Measurements from ENCODE around the gene GPM6B. TPM values are rescaled to one million over a fixed set of nuclear protein-coding genes. Genes with fewer than 3 reads are reported as not detected.

GPM6B gene
- total RNA-seq, 2 experiments from 2014 or later: not detected

DNA sequence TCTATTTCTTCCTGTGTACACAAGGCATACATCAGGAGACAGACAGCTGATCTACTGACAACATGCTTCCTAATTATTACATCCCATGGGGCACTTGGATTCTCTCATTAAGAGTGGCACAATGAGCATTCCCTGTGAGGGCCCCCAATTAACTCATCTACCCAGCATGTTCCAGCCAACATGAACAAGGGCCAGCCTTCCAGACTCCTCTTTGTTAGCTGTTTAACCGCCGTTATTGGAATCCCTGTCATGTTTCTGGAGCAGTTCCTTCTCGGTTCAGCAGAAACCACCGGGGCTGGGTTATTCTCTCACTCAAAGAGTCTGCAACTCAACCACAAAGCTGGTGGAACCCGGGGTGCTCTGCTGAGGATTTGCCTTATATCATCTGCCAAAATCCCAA lies 9.9 kb upstream of the GPM6B start:
- no TSS peak for BruUV-seq (replicated peaks)
- no peak for DNase-seq (ENCODE audit: low spot score)
- no peaks in the 10 kb centered on the region for H4K20me1 ChIP-seq (ENCODE audit: insufficient read depth, low read length)
- POLR2A ChIA-PET: interaction anchor here (0.6 kb wide), 1 partner anchor 329 kb away, joined by 3 read pairs; no protein-coding TSS in a partner anchor
- H3K9me2 ChIP-seq (ENCODE audit: insufficient read depth, low read length): no peaks in the 10 kb centered on the region
- no peaks in the 10 kb centered on the region for H3K9me3 ChIP-seq (ENCODE audit: low read length)
- no peaks in the 10 kb centered on the region for H3K36me3 ChIP-seq (ENCODE audit: insufficient read depth, low read length)
- CTCF ChIA-PET (ENCODE audit: unreplicated experiment): no interaction called here
- H3K4me1 ChIP-seq (ENCODE audit: insufficient read depth, low read length, poor library complexity, severe bottlenecking): no peaks in the 10 kb centered on the region
- H3K4me3 ChIP-seq (ENCODE audit: low read depth, low read length, poor library complexity, severe bottlenecking): no peak overlapping the region
- no peaks in the 10 kb centered on the region for H3K79me2 ChIP-seq (ENCODE audit: insufficient read depth, low read depth, low read length)
- H3K4me2 ChIP-seq (ENCODE audit: low read length): no peak overlapping the region
- no peak for TF ChIP-seq CTCF (conservative IDR thresholded peaks at IDR 0.05; ENCODE audit: low read length)
- no peak for TF ChIP-seq EZH2phosphoT487 (IDR thresholded peaks at IDR 0.05; ENCODE audit: borderline replicate concordance, low read depth, low read length)
- H3K27ac ChIP-seq (ENCODE audit: low read depth, low read length, poor library complexity, severe bottlenecking): no peak overlapping the region
- no peak overlapping the region for H2AFZ ChIP-seq (ENCODE audit: low read length)
- intact Hi-C loops (cut with micrococcal nuclease; ENCODE audit: unreplicated experiment): no loop called here

DNA sequence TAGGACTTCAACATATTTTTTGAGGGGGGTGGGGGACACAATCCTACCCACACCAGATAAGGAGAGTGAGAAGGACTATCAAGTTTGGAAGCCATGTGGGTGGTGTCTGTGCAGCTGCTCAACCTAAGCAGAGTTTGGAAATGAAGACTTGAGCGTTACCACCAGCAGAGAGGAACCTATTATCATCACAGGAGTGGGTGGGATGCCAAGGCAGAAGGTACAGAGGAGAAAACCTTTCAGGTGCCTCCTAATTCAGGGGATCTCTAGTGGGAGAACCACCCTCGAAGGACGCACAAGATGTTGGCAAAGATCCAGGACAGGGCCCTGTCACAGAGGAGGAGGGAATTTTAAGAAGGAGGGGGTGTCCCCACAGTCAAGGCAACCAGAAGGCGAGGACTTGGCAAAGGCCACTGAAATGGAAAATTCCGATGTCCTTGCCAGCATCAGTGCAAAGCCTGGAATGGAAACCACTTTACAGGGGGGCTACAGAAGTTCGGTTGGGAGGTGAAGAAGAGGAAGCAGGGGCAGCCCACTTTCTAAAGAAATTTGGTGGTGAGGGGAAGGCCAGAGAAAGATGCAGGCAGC lies 8.4 kb upstream of the GPM6B start:
- TF ChIP-seq EZH2phosphoT487 (IDR thresholded peaks at IDR 0.05; ENCODE audit: borderline replicate concordance, low read depth, low read length): no peak
- TF ChIP-seq CTCF (conservative IDR thresholded peaks at IDR 0.05; ENCODE audit: low read length): no peak
- H3K4me2 ChIP-seq (ENCODE audit: low read length): no peak overlapping the region
- no peak overlapping the region for H3K4me3 ChIP-seq (ENCODE audit: low read depth, low read length, poor library complexity, severe bottlenecking)
- POLR2A ChIA-PET: interaction anchor here (0.6 kb wide), 1 partner anchor 314 kb away, joined by 6 read pairs; no protein-coding TSS in a partner anchor
- DNase-seq (ENCODE audit: low spot score): no peak
- no peak overlapping the region for H3K27ac ChIP-seq (ENCODE audit: low read depth, low read length, poor library complexity, severe bottlenecking)
- no peak overlapping the region for H2AFZ ChIP-seq (ENCODE audit: low read length)
- no peaks in the 10 kb centered on the region for H4K20me1 ChIP-seq (ENCODE audit: insufficient read depth, low read length)
- BruUV-seq (replicated peaks): no TSS peak
- H3K9me2 ChIP-seq (ENCODE audit: insufficient read depth, low read length): no peaks in the 10 kb centered on the region
- no peaks in the 10 kb centered on the region for H3K79me2 ChIP-seq (ENCODE audit: insufficient read depth, low read depth, low read length)
- H3K4me1 ChIP-seq (ENCODE audit: insufficient read depth, low read length, poor library complexity, severe bottlenecking): no peaks in the 10 kb centered on the region
- CTCF ChIA-PET (ENCODE audit: unreplicated experiment): no interaction called here
- H3K9me3 ChIP-seq (ENCODE audit: low read length): no peaks in the 10 kb centered on the region
- no peaks in the 10 kb centered on the region for H3K36me3 ChIP-seq (ENCODE audit: insufficient read depth, low read length)
- intact Hi-C loops (cut with micrococcal nuclease; ENCODE audit: unreplicated experiment): no loop called here

GRCh38 chrX:13824746-13825145 lies 7.9 kb upstream of the GPM6B start:
- H2AFZ ChIP-seq (ENCODE audit: low read length): no peak overlapping the region
- H3K9me3 ChIP-seq (ENCODE audit: low read length): no peaks in the 10 kb centered on the region
- intact Hi-C loops (cut with micrococcal nuclease; ENCODE audit: unreplicated experiment): no loop called here
- no peaks in the 10 kb centered on the region for H3K4me1 ChIP-seq (ENCODE audit: insufficient read depth, low read length, poor library complexity, severe bottlenecking)
- TF ChIP-seq EZH2phosphoT487 (IDR thresholded peaks at IDR 0.05; ENCODE audit: borderline replicate concordance, low read depth, low read length) (no peak), CTCF (conservative IDR thresholded peaks at IDR 0.05; ENCODE audit: low read length) (no peak)
- no peaks in the 10 kb centered on the region for H4K20me1 ChIP-seq (ENCODE audit: insufficient read depth, low read length)
- no peaks in the 10 kb centered on the region for H3K9me2 ChIP-seq (ENCODE audit: insufficient read depth, low read length)
- no peaks in the 10 kb centered on the region for H3K36me3 ChIP-seq (ENCODE audit: insufficient read depth, low read length)
- no peaks in the 10 kb centered on the region for H3K79me2 ChIP-seq (ENCODE audit: insufficient read depth, low read depth, low read length)
- BruUV-seq (replicated peaks): no TSS peak
- no peak overlapping the region for H3K4me3 ChIP-seq (ENCODE audit: low read depth, low read length, poor library complexity, severe bottlenecking)
- no peak for DNase-seq (ENCODE audit: low spot score)
- CTCF ChIA-PET (ENCODE audit: unreplicated experiment): no interaction called here
- no peak overlapping the region for H3K4me2 ChIP-seq (ENCODE audit: low read length)
- POLR2A ChIA-PET: interaction anchor here (0.6 kb wide), 1 partner anchor 314 kb away, joined by 6 read pairs; no protein-coding TSS in a partner anchor
- H3K27ac ChIP-seq (ENCODE audit: low read depth, low read length, poor library complexity, severe bottlenecking): no peak overlapping the region
